GM23248 (cell line): ENCODE results near the gene HEBP2. TPM values are rescaled to one million over a fixed set of nuclear protein-coding genes. Genes with fewer than 3 reads are reported as not detected.

Experiments
- DNase-seq: peaks from one replicate; pipeline ENCODE4 v3.0.0-alpha.2; 2015
- H2AFZ ChIP-seq: fragments of 200-600 bp; sonication (generic); 2 replicates; pipeline ENCODE4 v1.6.1; 2016; ENCODE audit warnings: antibody characterized with exemption
- H3F3A ChIP-seq: fragments of 200-600 bp; sonication (generic); 2 replicates; pipeline ENCODE4 v1.6.1; 2016; ENCODE audit warnings: mild to moderate bottlenecking, antibody characterized with exemption, mixed run types; ENCODE audit not compliant: insufficient read depth
- H3K27ac ChIP-seq: fragments of 200-600 bp; sonication (generic); 2 replicates; pipeline ENCODE4 v1.5.1; 2016; ENCODE audit warnings: mild to moderate bottlenecking
- H3K27me3 ChIP-seq: fragments of 200-600 bp; sonication (generic); replicated peaks from 2 replicates; pipeline ENCODE4 v1.6.1; 2016; ENCODE audit warnings: mild to moderate bottlenecking; ENCODE audit not compliant: insufficient read depth
- H3K36me3 ChIP-seq: fragments of 200-600 bp; sonication (generic); 2 replicates; pipeline ENCODE4 v1.6.1; 2016; ENCODE audit warnings: low read depth, mild to moderate bottlenecking
- H3K4me1 ChIP-seq: fragments of 200-600 bp; sonication (generic); 2 replicates; pipeline ENCODE4 v1.6.1; 2016; ENCODE audit warnings: mild to moderate bottlenecking; ENCODE audit not compliant: insufficient read depth
- H3K4me2 ChIP-seq: fragments of 200-600 bp; sonication (generic); one replicate; pipeline ENCODE4 v1.6.1; 2016; ENCODE audit warnings: mild to moderate bottlenecking; ENCODE audit not compliant: unreplicated experiment
- H3K4me3 ChIP-seq: fragments of 200-600 bp; sonication (generic); 2 replicates; pipeline ENCODE4 v1.5.1; 2016; ENCODE audit warnings: mild to moderate bottlenecking
- H3K79me2 ChIP-seq: fragments of 200-600 bp; sonication (generic); 2 replicates; pipeline ENCODE4 v1.6.1; 2016; ENCODE audit warnings: mild to moderate bottlenecking; ENCODE audit not compliant: insufficient read depth
- H3K9ac ChIP-seq: fragments of 200-600 bp; sonication (generic); 2 replicates; pipeline ENCODE4 v1.6.1; 2016; ENCODE audit warnings: mild to moderate bottlenecking
- H3K9me2 ChIP-seq: fragments of 200-600 bp; sonication (generic); 2 replicates; pipeline ENCODE4 v1.6.1; 2016; ENCODE audit warnings: mixed run types, mild to moderate bottlenecking, moderate library complexity; ENCODE audit not compliant: insufficient read depth
- H3K9me3 ChIP-seq: fragments of 200-600 bp; sonication (generic); one replicate; pipeline ENCODE4 v1.6.1; 2017; ENCODE audit warnings: low read depth
- H4K20me1 ChIP-seq: fragments of 200-600 bp; sonication (generic); 2 replicates; pipeline ENCODE4 v1.6.0; 2016; ENCODE audit not compliant: insufficient read depth
- EZH2 ChIP-seq: fragments of 200-600 bp; sonication (generic); IDR thresholded peaks from 2 replicates; pipeline ENCODE4 v1.6.1; 2018; ENCODE audit warnings: antibody characterized with exemption, mild to moderate bottlenecking; ENCODE audit not compliant: insufficient read depth, poor library complexity, severe bottlenecking
- EZH2phosphoT487 ChIP-seq: fragments of 200-600 bp; sonication (generic); IDR thresholded peaks from 2 replicates; pipeline ENCODE4 v1.6.1; 2018; ENCODE audit warnings: antibody characterized with exemption, moderate library complexity, mild to moderate bottlenecking, low read depth; ENCODE audit not compliant: insufficient read depth
- WGBS, 2 experiments: methylation state at CpG; one replicate each; pipeline ENCODE4 v1.1.6; 2015 to 2017; ENCODE audit warnings: low lambda C conversion rate in 2 of 2, low coverage in 1 of 2; ENCODE audit errors: missing lambda C conversion rate in 2 of 2; 5-methylcytosine and 5-hydroxymethylcytosine counted together
- in situ Hi-C: fragments of 300-500 bp; cut with MboI; formaldehyde crosslinking; loops from 2 replicates; pipeline ENCODE4 v1.15.0; 2020
- polyA plus RNA-seq: library from polyadenylated mRNA; unstranded; fragments of >200 nt; fragmentation: Nextera tagmentation; extraction: Ambion mirVana; gene quantifications from 2 replicates; pipeline ENCODE4 v1.2.1, GENCODE V29; 2016
- total RNA-seq: library from RNA; depleted of rRNA; stranded (reverse); fragments of >200 nt; shearing (Covaris generic); gene quantifications from 2 replicates; pipeline ENCODE4 v1.2.3, GENCODE V29; 2014

The HEBP2 gene
- total and polyA plus RNA-seq, 2 experiments from 2014 or later, result 62.8 to 102 TPM

- Histone ChIP-seq H3F3A (peaks cover 19% of the 10 kb centered on the region), H3K9ac (no peak overlapping the region), H2AFZ (no peak overlapping the region), H4K20me1 (no peaks in the 10 kb centered on the region), H3K36me3 (peaks cover 8% of the 10 kb centered on the region; the same call in 1 of the 2 replicates), H3K79me2 (no peaks in the 10 kb centered on the region), H3K27me3 (no peaks in the 10 kb centered on the region), H3K9me2 (no peaks in the 10 kb centered on the region), H3K9me3 (no peaks in the 10 kb centered on the region), H3K4me2 (no peak overlapping the region), H3K4me3 (no peak overlapping the region), H3K27ac (no peak overlapping the region), H3K4me1 (peaks cover 19% of the 10 kb centered on the region)
- in situ Hi-C loops, result loop anchor here (10.0 kb wide), 1 partner anchor 291 kb away; no protein-coding TSS in a partner anchor
- no peak for TF ChIP-seq EZH2
- no peak for TF ChIP-seq EZH2phosphoT487
- WGBS, 2 experiments, result 81 to 87% methylated on average over 5 of the region's 5 CpGs
- no peak for DNase-seq
Measured at GRCh38 chr6:138405816-138406413, 1.9 kb downstream of the HEBP2 start.

- in situ Hi-C loops, result loop anchor here (10.0 kb wide), 1 partner anchor 292 kb away; no protein-coding TSS in a partner anchor
- DNase-seq, result peak; percentile 19
- Histone ChIP-seq H3K79me2 (no peaks in the 10 kb centered on the region), H3K4me2 (no peak overlapping the region), H3K27ac (no peak overlapping the region), H3K27me3 (no peaks in the 10 kb centered on the region), H3K4me3 (no peak overlapping the region), H3K36me3 (peaks cover 8% of the 10 kb centered on the region; the same call in 1 of the 2 replicates), H3F3A (peaks cover 22% of the 10 kb centered on the region), H3K9ac (no peak overlapping the region), H4K20me1 (no peaks in the 10 kb centered on the region), H3K9me3 (no peaks in the 10 kb centered on the region), H3K4me1 (peaks cover 24% of the 10 kb centered on the region), H3K9me2 (no peaks in the 10 kb centered on the region), H2AFZ (no peak overlapping the region)
- TF ChIP-seq EZH2phosphoT487, result no peak
- TF ChIP-seq EZH2, result no peak
- 95 to 98% methylated on average over 2 of the region's 2 CpGs for WGBS, 2 experiments
Measured at GRCh38 chr6:138406443-138406842, 2.4 kb downstream of the HEBP2 start.

GRCh38 chr6:138410048-138410735 lies 6.2 kb downstream of the HEBP2 start:
- H3K4me3 ChIP-seq, result no peak overlapping the region
- no peak overlapping the region for H3K9ac ChIP-seq
- peaks cover 31% of the 10 kb centered on the region; the same call in 1 of the 2 replicates for H3K36me3 ChIP-seq
- H3K79me2 ChIP-seq, result no peaks in the 10 kb centered on the region
- no peaks in the 10 kb centered on the region for H4K20me1 ChIP-seq
- DNase-seq, result peak; percentile 68
- H3K27ac ChIP-seq, result peak overlapping the region; percentile 24
- 61 to 64% methylated on average over 8 of the region's 8 CpGs for WGBS, 2 experiments
- no peaks in the 10 kb centered on the region for H3K9me2 ChIP-seq
- TF ChIP-seq EZH2phosphoT487 (no peak), EZH2 (no peak)
- in situ Hi-C loops, result no loop called here
- H3K4me1 ChIP-seq, result peaks cover 26% of the 10 kb centered on the region
- peaks cover 22% of the 10 kb centered on the region for H3F3A ChIP-seq
- no peak overlapping the region for H2AFZ ChIP-seq
- no peaks in the 10 kb centered on the region for H3K27me3 ChIP-seq
- H3K4me2 ChIP-seq, result peak overlapping the region; percentile 48
- H3K9me3 ChIP-seq, result no peaks in the 10 kb centered on the region

DNA sequence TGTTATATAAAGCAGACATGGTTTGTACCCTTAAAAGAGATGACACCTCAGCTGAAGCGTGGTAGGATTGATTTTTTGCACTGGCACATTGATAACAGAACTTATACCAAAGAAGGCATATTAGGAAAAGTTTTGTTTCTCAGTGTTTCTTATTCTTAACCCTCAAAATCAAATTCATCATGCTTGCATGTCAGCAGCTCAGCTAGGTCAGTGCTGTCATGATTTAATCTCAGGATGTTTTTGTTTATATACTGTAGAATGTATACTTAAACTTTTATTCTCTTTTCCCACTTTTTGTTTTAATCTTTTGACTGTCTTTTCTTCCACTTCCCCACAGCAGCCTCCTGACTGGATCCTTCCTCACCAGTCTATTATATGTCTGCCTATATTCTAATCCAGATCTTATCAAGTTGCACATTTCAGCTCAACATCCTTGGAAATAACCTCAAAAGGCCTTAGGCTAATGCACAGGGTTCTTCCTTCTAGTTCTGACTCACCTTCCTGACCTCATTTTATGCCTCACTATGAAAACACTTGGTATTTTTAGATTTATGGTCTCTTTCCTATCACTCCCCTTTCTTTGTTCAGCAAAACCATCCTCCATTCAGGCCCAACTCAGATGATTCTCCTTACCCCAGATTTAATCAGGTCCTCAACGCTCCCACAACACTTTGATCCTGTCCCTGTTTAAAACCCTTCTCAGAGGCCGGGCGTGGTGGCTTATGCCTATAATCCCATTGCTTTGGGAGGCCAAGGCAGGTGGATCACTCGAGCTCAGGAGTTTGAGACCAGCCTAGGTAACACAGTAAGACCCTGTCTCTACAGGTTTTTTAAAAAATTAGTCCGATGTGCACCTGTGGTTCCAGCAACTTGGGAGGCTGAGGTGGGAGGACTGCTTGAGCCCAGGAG lies 7.2 kb downstream of the HEBP2 start:
- H3K9ac ChIP-seq, result no peak overlapping the region
- peaks cover 22% of the 10 kb centered on the region for H3F3A ChIP-seq
- H3K9me2 ChIP-seq, result no peaks in the 10 kb centered on the region
- no peaks in the 10 kb centered on the region for H3K9me3 ChIP-seq
- in situ Hi-C loops, result no loop called here
- 84 to 85% methylated on average over 6 of the region's 6 CpGs for WGBS, 2 experiments
- H3K4me2 ChIP-seq, result peak overlapping the region; percentile 48
- H3K4me3 ChIP-seq, result no peak overlapping the region
- no peaks in the 10 kb centered on the region for H4K20me1 ChIP-seq
- H3K4me1 ChIP-seq, result peaks cover 24% of the 10 kb centered on the region
- peaks cover 27% of the 10 kb centered on the region; the same call in 1 of the 2 replicates for H3K36me3 ChIP-seq
- H2AFZ ChIP-seq, result no peak overlapping the region
- H3K27ac ChIP-seq, result peak overlapping the region; percentile 24
- H3K27me3 ChIP-seq, result no peaks in the 10 kb centered on the region
- H3K79me2 ChIP-seq, result no peaks in the 10 kb centered on the region
- TF ChIP-seq EZH2phosphoT487, result no peak
- no peak for TF ChIP-seq EZH2
- DNase-seq, result peak; percentile 85
